Liver (tissue), 3 donors: ENCODE results near the gene SPINK9.

Experiments
- CTCF ChIP-seq: fragments of 150-350 bp; IDR thresholded peaks from 2 replicates; pipeline ENCODE4 v1.5.1; 2017; ENCODE audit warnings: improper control_type of control experiment, low read depth, low read length; ENCODE audit not compliant: missing input control
- RAD21 ChIP-seq, 2 donors: IDR thresholded peaks; 2 replicates each; pipeline ENCODE4 v1.6.1; 2016; ENCODE audit warnings: antibody characterized with exemption in 2 of 2, mild to moderate bottlenecking in 2 of 2
- donor health status: healthy.
- donor health status: healthy.

GRCh38 chr5:148343046-148343407 is 7.7 kb downstream of the SPINK9 start:
- TF ChIP-seq CTCF, result no peak
- TF ChIP-seq RAD21 (IDR thresholded peaks at IDR 0.05), result no peak
